GM11168 (cell line): Measurements from ENCODE around the gene SLC49A3.
"Not testable (repeated sequence)": the region's sequence is repeated elsewhere in the genome, so short reads cannot be mapped to it uniquely, and the experiment has no call there.

Source experiments
- in situ Hi-C: fragments of 300-500 bp; cut with MboI; formaldehyde crosslinking; loops from one replicate; pipeline ENCODE4 v1.12.0; 2022; ENCODE audit warnings: low sequenced_read_pairs; ENCODE audit not compliant: unreplicated experiment

Gene SLC49A3

GRCh38 chr4:669806-670559, 19.0 kb downstream of the SLC49A3 start:
- in situ Hi-C loops = not testable (repeated sequence)

GRCh38 chr4:668219-668618, 20.7 kb downstream of the SLC49A3 start:
- in situ Hi-C loops = not testable (repeated sequence)

GRCh38 chr4:667545-667925, 21.4 kb downstream of the SLC49A3 start:
- in situ Hi-C loops = no loop called here

GRCh38 chr4:666822-667544, 22.0 kb downstream of the SLC49A3 start:
- in situ Hi-C loops = no loop called here

- in situ Hi-C loops = no loop called here
These were observed 22.5 kb downstream of the SLC49A3 start for GRCh38 chr4:666436-666810.

- in situ Hi-C loops = no loop called here
These were observed 23.1 kb downstream of the SLC49A3 start for GRCh38 chr4:665751-666435.

GRCh38 chr4:665381-665750, 23.6 kb downstream of the SLC49A3 start:
- in situ Hi-C loops = no loop called here

- in situ Hi-C loops = no loop called here
These were observed 24.2 kb downstream of the SLC49A3 start for GRCh38 chr4:664713-665231.

- in situ Hi-C loops = no loop called here
These were observed 25.2 kb downstream of the SLC49A3 start for GRCh38 chr4:663438-664428.

GRCh38 chr4:663046-663437, 25.9 kb downstream of the SLC49A3 start:
- in situ Hi-C loops = no loop called here

GRCh38 chr4:661881-662761, 26.8 kb downstream of the SLC49A3 start:
- in situ Hi-C loops = no loop called here

GRCh38 chr4:661231-661630, 27.7 kb downstream of the SLC49A3 start:
- in situ Hi-C loops = no loop called here

- in situ Hi-C loops = no loop called here
These were observed 28.6 kb downstream of the SLC49A3 start for GRCh38 chr4:660401-660800.

GRCh38 chr4:659851-660250, 29.1 kb downstream of the SLC49A3 start:
- in situ Hi-C loops = no loop called here

GRCh38 chr4:658681-659667, 30.0 kb downstream of the SLC49A3 start:
- in situ Hi-C loops = no loop called here

- in situ Hi-C loops = no loop called here
These were observed 30.9 kb downstream of the SLC49A3 start for GRCh38 chr4:657834-658667.

GRCh38 chr4:657338-657833, 31.6 kb downstream of the SLC49A3 start:
- in situ Hi-C loops = no loop called here
